Activated T-cell treated with anti-CD3 and anti-CD28 coated beads for 48 hours (primary cell): ENCODE measurements around the gene TMEM150B.

Experiments used
- DNase-seq: peaks from one replicate; pipeline ENCODE4 v3.0.0-alpha.2; 2020; ENCODE audit warnings: low read depth

The TMEM150B gene

GRCh38 chr19:55354698-55355212, 29.6 kb upstream of the TMEM150B start, which contains the start of gene COX6B2:
TSS of gene COX6B2 (minus strand) at chr19:55354719. CDS start at chr19:55354521, 198 bp downstream.
- DNase-seq, result no peak

DNA sequence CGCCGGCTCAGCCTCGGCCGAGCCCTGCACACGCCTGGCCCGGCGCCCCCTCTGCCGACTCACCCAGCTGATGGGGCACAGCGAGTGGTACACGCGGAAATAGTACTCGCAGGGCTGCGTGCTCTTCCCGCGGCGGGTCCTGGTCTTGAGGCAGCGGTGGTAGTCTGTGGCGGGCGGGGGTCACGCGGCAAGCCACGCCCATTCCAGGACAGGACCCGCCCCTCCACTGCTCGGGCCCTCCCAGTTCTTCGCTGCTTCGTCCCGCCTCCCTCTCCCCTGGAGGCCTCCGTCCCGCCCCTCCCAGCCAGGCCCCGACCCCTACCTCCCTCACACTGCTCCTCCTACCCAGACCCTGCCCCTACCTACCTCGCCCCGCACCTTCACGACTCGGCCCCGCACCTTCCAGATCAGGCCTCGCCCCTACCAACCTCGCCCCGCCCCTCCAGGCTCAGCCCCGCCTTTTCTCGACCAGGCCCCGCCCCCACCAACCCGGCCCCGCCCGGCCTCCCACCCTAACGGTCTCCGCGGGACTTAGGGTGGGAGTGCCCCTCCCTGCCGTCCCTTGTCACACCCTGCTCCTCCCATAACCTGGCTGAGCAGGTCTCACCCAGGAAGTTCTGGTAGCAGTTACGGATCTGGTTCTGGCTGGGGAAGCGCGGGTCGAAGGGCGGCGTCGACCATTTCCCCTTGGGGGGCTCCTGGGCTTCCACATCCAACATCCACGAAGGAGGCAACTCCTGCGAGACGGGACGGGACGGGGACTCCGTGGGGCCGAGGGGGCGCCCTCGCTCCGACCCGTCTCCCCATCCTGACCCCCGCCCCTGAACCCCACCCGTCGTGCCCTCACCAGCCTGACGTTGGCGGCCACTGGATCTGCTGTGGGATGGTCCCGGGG, 28.9 kb upstream of the TMEM150B start:
- peak; percentile 45 for DNase-seq

DNA sequence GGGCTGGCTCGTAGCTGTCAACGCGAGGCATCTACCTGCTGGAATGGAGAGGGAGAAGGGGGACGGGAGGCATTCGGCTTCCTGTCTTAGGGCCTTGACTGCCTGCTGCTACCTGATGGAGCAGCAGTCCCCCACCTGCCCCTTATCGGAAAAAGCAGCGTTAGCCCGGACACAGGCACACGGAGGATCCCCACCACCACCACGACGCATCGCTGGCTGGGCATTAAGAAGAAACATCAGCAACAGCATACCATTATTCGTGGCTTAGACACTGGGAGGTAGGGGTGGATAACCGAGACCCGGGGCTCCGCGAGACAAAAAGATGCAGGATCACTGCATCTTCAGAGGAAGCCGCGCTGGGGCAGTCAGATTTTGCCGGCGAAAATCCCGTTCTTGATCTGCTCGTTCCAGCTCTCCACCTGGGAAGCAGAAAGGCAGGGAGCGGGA, 28.2 kb upstream of the TMEM150B start:
- no peak for DNase-seq

GRCh38 chr19:55352549-55353145, 27.5 kb upstream of the TMEM150B start:
- no peak for DNase-seq

DNA sequence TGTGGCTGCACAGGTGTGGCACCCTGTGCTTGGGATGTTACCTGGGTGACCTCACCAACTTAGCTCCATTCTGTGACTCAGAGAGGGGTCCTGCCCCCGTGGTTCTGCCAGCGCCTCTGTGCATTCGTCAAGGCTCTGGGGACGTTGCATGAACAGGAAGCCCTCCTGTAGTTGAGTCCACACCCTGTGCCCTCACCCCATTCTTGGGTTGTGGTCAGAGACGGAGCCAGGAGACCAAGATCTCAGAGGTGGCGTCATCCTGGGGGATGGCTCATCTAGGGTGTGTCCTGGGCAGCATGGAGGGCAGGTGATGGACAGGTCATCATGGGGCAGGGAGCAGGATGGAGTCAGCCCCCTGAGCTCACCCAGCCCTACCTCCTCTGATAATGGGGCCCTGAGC, 26.9 kb upstream of the TMEM150B start:
- no peak for DNase-seq

DNA sequence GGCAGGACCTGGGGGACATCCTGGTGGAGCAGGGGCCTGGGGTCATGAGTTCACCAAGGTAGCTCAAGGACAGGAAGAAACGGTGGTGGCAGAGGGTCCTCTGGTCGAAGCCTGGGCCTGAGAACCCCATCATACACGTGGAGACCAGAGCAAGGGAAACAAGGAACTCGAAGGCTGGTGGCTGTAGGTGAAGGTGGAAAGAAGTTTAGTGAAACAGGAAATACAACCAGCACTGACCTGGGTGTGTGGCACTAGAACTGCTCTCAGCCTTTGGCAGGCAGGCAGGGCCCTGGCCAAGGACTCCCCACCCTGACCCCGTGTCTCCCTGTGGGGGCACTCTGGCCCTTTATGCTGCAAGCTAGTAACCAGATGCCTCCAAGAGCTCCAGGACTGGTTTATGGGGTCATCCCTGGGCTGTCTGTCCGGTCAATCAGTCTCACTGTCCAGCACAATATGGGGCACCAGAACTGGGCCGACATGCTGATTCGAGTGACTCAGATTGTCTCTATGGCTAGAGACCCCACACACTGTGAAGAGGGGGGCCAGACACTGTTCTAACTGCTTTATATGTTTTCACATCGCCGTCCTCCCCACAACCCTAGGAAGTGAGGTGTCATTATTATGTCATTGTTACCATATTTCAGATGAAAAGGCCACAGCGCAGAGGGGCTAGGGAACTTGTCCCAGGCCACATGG, 25.6 kb upstream of the TMEM150B start:
- DNase-seq, result no peak

DNA sequence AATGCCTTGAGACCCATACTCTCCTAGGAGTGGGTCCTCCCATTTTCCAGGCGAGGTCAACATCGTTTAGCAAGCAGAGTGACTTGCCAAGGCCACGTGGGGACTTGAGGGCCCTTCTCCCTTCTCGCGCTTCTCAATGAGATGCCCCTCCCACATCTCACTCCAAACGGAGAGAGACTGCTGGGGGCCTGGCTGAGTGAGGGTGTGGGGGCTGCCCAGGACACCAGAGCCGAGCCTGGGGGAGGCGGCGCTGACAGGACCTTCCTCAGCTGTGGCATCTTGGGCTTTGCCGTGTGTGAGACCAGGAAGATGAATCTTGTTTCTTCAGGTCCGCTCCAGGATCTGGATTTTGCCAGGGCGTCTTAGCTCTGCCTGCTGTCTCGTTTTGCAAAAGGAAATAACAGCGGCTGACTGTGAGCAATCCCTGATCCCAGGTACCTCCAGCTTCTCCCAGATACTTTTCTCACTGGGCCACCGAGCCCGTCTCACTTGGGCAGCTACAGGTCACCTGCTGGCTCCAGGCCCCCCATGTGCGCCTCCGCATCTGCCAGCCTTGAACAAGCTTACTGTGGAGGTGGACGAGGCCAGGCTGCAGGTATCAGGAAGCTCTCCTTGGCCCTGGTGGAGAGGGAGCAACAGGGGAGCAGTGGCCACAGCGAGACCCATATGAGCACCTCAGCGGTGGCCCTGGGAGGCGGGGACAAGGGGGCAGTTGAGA, 23.3 kb upstream of the TMEM150B start:
- DNase-seq, result no peak

DNA sequence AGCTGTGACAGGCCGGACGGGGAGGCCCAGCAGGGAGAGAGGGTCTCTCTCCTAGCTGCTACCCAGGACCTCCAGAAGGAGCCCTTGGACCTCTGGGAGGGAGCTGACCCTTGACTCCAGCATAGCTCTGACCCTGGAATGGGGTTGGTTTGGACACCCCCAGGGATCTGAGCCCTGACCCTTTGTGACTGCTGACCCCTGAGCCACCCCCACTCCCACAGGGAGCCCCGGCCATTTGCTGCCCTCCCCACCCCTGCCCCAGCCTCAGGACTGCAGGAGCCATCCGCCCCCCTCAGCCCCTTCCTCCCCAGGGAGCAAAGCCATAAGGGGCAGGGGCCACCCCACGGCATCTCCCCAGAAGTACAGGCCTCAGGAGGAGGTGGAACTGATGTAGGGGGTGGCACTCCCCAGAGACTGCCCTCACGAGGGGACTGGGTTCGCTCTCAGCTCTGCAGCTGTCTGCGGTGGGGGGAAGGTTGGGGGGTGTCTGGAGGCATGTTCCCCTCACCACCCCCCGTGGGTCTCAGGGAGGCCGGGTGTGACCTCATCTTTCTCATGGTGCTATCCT, 22.4 kb upstream of the TMEM150B start:
- DNase-seq, result no peak

- DNase-seq, result no peak
These were observed 21.7 kb upstream of the TMEM150B start for GRCh38 chr19:55346725-55347441.

DNA sequence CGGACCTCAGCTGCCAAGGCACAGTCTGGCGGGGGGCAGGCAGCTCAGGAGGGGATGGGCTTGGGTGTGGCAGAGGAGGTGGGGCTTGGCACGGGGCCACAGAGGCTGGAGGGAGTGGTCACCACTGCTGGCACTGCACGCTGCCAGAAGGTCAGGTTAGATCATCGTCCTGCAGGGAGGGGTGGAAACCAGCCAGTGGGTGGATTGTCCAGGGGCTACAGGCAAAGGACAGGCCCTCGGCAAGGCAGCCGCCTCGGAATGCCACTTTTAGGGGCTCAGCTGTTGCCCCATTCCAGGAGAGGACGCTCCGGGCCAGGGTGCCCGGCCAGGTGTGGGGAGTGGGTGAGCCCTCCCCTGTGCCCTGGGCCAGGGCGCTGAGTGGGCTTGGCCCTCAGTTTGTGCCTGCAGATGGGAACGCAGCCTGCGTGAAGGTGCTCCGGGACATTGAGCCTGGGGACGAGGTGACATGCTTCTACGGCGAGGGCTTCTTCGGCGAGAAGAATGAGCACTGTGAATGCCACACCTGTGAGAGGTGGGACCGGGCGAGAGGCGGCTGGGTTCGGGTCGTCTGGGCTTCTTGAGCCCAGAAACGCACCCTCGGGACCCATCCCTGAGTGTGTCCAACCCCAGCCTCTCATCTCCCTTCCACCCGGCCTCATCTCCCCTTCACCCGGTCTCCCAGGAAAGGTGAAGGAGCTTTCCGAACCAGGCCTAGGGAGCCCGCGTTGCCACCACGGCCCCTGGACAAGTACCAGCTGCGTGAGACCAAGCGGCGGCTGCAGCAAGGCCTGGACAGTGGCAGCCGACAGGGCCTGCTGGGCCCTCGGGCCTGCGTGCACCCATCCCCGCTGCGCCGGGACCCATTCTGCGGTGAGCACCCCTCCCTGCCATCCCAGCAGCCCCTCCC, 20.9 kb upstream of the TMEM150B start:
- DNase-seq, result no peak

DNA sequence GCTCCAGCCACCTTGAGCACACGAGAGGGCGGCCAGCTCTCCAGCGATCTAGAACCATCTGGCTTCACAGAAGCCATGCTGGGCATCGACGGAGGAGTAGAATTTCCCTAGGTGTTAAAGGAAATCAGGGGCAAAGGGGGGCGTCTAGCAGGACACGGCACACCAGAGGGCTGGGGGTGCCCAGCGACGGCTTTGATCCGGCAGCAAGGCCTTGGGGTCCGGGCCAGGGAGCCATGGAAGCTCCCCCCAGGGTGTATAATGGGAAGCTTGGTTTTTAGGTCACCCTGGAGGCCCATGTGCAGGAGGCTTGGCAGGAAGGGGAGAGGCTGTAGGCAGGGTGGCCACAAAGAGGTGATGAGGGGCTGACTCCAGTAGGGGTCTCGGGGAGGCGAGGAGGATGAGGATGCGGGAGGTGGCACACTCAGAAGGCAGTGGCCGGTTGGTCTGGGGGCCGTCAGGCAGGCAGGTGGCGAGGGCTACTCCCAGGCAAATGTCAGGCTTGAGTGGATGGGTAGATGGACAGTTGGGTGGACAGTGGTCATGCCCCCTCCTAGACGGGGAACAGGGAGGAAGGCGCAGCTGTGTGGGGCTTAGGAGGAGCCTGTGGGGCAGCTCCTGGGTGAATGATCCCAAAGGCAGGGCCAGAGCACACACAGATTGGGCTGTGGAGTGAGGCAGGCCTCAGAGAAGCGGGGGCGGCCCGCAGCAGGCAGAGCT, 20.1 kb upstream of the TMEM150B start:
- DNase-seq, result no peak

DNA sequence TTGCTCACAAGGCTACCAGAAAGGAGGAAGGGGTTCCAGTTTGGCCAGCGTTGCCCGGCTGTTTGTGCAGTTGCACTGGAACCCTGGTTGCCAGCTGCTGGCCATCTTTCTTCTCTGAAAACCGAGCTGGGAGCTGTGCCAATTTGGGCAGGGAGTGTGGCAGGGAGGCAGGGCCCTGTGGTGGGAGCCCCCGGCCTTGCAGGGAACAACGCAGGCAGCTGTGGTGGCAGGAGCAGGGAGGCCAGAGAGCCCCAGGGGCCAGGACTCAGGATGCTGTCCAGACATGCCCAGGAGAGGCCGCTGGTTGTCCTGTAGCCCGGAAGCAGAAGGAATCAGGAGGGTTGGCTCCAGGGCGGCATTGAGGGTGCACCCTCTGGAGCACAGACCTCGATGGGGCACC, 19.3 kb upstream of the TMEM150B start:
- DNase-seq, result no peak

DNA sequence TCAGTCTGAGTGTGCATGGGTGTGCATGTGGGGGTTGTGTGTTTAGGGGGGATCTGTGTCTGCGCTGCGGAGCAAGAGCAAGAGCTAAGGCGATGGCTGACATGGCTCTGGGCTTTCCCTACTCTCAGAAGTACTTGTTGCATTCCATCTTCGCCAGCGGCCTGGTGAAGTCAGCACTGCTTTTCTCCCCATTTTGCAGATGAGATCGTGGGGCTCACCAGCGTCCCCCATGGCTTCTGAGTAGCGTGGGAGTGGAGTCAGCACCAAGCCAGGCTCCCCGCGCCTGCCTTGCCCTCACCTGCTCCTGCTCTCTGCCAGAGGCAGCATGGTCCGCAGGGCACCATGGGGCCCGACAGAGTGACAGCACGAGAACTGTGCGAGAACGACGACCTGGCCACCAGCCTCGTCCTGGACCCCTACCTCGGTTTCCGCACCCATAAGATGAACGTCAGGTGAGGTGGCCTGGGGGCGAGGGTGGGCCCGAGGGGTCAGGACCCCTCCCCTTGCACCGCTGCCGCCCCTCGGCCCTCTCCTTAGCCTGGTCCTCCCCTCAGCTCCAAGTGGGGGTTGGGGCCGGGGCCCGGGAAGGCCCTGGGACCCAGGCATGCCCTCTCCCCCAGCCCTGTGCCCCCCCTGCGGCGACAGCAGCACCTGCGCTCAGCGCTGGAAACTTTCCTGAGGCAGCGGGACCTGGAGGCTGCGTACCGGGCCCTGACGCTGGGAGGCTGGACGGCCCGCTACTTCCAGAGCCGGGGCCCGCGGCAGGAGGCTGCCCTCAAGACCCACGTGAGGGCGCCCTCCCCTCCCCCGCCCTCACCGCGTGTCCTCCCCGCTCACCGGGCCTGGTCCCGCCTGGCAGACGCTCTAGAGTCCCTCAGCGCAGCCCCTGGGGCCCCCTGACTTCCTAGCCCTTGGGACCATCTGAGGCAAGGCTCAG, 16.7 kb upstream of the TMEM150B start:
- no peak for DNase-seq

DNA sequence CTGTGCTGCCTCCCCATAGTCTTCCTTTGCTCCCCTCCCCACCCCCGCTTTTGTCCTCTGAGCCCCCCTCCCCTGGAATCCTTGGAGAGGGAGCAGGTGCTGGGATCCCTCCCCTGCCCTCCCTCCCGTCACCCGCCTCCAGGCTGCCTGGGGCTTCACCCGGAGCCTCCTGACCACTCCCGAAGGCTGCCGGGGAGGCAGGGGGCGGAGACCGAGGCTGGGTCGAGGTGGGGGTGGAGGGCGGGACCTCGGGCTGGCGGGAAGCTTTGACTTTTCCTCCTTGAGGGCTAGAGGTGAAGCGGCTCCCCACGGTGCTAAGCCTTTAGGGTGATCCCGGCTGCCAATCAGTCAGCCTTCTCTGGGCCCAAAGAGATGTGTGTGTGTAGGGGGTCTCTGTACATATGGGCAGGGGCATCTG, 16.0 kb upstream of the TMEM150B start:
- peak; percentile 73 for DNase-seq

GRCh38 chr19:55340784-55341147, 15.6 kb upstream of the TMEM150B start:
- DNase-seq, result peak; percentile 33

- DNase-seq, result peak; percentile 21
These were observed 15.0 kb upstream of the TMEM150B start for GRCh38 chr19:55339889-55340783.
